ENCODE results near the gene IL36G.
A peak's percentile ranks its signal among the peaks of the same experiment; 100 is the strongest.
"Not testable (repeated sequence)": the region's sequence is repeated elsewhere in the genome, so short reads cannot be mapped to it uniquely, and the experiment has no call there.

The IL36G gene

GRCh38 chr2:112977559-112978056, at the start of gene IL36G:
IL36G (plus strand) TSS chr2:112978006; CDS start chr2:112978639, 633 bp downstream.
- DNase-seq: no peak

GRCh38 chr2:112933261-112933660, 44.5 kb upstream of the IL36G start:
- no peak for DNase-seq

DNA sequence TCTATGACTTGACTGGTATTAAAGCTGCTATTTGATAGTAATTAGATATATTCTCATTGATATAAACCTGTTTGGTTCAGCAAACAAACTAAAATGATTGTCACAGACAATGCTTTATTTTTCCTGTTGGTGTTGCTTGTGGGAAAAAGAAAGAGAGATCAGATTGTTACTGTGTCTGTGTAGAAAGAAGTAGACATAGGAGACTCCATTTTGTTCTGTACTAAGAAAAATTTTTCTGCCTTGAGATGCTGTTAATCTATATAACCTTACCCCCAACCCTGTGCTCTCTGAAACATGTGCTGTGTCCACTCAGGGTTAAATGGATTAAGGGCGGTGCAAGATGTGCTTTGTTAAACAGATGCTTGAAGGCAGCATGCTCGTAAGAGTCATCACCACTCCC, 43.7 kb upstream of the IL36G start:
- DNase-seq: not testable (repeated sequence)

GRCh38 chr2:112936927-112937232, 40.9 kb upstream of the IL36G start:
- DNase-seq: no peak

- no peak for DNase-seq
Observed at GRCh38 chr2:112938904-112939303, 38.9 kb upstream of the IL36G start.

- DNase-seq: no peak
Observed at GRCh38 chr2:112939425-112939824, 38.4 kb upstream of the IL36G start.

GRCh38 chr2:112940859-112941625, 36.8 kb upstream of the IL36G start:
- no peak for DNase-seq

GRCh38 chr2:112941753-112942653, 35.8 kb upstream of the IL36G start:
- DNase-seq: peak; percentile 67

GRCh38 chr2:112942654-112943002, 35.2 kb upstream of the IL36G start:
- no peak for DNase-seq

GRCh38 chr2:112944971-112945370, 32.8 kb upstream of the IL36G start:
- no peak for DNase-seq

DNA sequence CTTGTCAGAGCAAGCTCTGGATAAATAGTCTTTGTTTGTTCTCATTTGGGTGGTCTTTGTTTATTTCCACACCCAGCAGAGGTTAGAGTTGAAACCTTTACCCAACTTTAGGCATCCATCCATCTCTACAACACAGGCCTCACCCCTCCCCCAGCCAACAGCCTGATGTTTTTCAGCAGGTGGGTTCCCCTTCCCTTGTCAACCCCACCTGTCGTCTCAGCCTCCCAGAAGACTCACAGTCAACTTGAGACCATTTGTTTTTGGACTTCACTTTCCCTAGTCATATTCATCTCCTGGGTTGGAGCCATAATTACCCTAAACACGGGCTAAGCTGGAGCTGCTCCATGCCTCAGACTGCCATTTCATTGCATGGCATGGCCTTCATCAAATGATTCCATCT, 31.7 kb upstream of the IL36G start:
- no peak for DNase-seq

GRCh38 chr2:112947374-112947773, 30.4 kb upstream of the IL36G start:
- no peak for DNase-seq

DNA sequence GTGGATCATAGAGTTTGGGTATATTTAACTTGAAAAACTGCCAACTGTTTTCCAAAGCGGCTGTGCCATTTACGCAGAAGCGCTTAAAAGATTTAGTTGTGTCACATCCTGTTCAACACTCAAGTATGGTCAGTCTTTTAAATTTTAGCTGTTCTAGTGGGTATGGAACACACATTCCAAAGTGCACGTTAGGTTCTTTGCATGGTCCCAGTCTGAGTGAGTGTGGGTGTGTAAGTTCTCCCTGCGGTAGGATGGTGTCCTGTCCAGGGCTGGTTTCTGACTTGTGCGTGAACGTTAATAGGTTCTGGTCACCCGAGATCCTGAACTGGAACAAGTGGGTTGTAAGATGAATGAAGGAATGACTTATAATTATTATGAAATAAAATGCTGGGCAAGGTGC, 28.4 kb upstream of the IL36G start:
- DNase-seq: no peak

DNA sequence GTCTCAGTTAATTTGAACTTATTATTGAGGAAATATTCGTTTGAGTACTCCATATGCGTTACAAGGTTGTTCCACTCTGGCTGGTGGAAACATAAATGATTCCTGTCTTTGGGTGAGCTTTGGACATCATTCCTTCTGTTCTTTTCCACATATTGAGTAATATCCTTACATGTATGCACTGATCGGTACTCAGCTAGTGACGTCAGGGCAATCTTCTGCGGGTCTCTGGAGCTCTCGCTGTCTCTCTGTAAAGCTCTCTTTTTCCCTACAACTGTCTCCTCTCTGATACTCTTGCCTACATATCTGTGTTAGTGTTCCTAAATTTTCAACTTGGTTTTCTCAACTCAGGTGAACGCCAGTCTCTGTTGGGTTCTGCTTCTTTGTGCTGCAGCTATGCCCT, 23.4 kb upstream of the IL36G start:
- DNase-seq: no peak

DNA sequence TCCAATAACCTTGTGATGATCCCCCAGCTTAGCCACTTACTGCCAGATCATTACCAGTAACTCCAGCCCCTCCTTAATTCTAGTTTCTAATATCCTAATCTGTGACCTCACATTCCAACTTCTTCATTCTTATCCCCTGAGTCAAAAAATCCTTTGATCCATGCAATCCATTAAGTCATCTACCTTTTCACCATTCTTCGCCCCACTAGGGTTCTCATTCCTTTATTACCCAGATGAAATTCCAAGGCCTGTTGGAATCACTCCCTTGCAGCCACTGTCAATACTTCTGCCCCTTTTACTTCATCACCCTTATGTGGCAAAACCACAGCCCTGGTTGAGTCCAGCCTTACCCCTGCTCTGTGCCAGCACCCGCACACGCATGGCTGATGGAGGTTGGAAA, 20.3 kb upstream of the IL36G start:
- DNase-seq: no peak

DNA sequence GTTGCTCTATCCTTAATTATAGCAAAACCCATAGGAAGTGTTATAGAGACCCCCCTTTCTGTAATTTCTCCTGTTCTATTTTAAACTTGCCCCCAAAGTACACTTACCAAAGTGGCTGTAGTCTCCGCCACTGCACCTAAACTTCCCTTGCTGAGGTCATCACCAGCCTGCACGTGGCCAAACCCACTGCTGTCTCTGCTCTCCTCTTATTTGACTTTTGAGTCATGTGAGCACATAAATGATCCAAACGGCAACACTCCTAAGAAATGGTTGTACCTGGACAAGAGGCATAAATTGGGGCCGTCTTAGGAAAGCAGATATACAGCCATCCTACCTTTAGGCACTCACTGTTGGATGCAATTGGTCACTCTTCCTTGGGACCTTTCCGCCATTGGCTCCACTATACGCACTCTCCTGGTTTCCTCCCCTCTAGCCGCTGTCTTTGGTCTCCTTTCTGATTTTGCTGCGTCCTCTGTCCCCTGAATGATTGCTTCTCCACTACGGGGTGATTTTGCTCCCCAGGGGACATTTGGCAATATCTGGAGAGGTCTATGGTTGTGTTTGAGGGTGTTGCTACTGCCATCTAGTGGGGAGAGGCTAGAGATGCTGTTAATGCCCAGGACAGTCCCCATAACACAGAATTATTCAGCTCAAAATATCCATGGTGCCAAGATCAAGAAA, 19.2 kb upstream of the IL36G start:
- peak; percentile 57 for DNase-seq

DNA sequence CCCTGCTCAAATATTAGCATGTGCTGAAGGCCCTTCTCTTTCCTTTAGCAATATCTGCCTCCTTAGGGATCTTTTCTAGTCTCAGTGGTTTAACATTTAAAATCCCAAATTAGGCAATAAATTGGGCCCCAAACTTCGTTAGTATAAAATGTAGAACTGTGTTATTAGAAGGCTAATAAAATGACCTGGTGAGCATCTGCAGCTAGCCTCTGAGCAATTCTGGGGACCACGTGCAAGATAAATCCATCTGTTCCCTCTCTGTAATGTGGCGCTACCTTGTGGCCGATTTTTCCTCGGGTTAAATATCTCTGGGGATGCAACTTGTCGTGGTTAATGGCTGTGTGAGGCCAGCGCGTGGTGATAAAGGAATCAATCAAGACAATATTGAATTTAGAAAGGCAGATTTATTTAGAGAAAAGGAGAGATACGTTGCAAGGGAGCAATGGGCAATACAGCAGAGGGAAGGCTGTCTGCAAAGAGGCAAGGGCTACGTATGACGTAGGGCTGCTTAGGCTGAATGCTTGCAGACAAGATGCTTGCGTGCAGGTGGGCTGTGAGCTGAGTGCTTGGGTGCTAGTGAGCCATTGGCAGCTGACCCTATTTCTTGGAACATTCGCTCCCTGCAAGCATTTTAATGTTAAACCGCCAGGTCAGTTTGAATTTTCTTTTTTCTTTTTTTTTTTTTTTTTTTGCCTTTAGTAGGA, 18.5 kb upstream of the IL36G start:
- DNase-seq: no peak

GRCh38 chr2:112960230-112960825, 17.5 kb upstream of the IL36G start:
- DNase-seq: no peak

- no peak for DNase-seq
Observed at GRCh38 chr2:112962308-112963175, 15.3 kb upstream of the IL36G start.

DNA sequence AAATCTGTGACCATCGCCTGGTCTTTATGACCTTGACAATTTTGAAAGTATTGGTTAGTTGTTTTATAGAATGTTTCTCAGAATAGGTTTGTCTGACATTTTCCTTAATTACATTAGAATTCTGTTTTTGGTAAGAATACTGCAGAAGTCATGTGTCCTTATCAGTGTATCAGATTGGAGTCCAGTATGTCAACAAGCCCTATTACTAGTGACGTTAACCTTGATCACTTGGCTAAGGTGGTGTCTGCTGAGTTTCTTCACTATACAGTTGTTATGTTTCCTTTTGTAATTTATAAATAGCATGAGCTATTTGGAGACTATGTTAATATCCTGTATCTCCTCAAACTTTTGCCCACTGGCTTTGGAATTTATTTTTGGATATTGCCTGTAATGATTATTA, 10.8 kb upstream of the IL36G start:
- DNase-seq: no peak

- DNase-seq: no peak
Observed at GRCh38 chr2:112972423-112973086, 5.3 kb upstream of the IL36G start.

Measured in NCI-H1105 treated with DMSO at 0.1 percent for 48 hours (cell line).